ENCODE data around the gene PPID. TPM values are rescaled to one million over a fixed set of nuclear protein-coding genes. Genes with fewer than 3 reads are reported as not detected.
A peak's percentile ranks its signal among the peaks of the same experiment; 100 is the strongest.

Gene PPID
- total and polyA plus RNA-seq, 9 of the 15 experiments (the other 6 are each of a cell fraction or from before 2014, with no cell fraction given), result 46.5 to 160 (median 98.6) TPM

DNA sequence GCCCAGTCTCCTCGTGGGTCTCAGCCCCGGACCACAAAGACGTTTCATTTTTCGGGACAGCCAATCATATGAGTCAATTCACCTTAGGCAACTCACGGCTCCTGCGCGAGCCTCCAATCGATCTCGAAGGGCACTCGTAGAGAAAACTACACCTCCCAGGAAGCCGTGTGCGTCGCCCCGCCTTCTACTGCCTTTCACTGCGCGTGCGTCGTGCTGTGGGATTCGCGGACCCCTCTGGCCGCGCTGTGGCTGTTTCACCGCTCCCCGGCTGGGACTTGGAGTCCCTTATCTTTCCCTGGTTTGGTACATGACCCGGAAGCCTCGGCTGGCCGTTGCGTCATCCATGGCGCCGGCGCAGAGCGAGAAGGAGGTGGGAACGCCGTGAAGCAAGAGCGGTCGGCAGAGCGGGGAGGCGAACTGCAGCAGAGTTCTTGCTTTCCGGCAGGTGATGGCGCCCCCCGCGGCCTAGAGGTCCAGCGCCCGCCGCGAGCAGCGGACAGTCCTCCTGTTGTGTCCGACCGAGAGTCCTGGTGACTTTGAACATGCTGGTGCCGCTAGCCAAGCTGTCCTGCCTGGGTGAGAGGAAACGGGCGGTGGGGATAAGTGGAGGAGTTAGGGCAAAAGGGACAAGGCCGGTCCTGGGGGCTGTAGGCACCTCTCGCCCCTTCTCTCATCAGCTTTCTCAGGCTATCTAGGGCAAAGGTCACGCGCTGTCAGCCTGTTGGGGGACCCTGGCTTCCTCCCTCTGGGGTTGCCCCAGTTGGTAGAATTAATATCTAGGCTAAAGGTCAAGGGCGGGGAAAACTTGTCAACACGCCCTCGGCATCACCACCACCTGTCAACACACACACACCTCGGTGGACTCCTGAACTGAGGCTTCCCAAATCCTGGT is 51.0 kb downstream of the PPID start, which contains the start of gene ETFDH (continued):
- TF ChIP-seq, protein P1, sequence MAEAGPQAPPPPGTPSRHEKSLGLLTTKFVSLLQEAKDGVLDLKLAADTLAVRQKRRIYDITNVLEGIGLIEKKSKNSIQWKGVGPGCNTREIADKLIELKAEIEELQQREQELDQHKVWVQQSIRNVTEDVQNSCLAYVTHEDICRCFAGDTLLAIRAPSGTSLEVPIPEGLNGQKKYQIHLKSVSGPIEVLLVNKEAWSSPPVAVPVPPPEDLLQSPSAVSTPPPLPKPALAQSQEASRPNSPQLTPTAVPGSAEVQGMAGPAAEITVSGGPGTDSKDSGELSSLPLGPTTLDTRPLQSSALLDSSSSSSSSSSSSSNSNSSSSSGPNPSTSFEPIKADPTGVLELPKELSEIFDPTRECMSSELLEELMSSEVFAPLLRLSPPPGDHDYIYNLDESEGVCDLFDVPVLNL (CRISPR knock-in tag; IDR thresholded peaks at IDR 0.05; ENCODE audit: low read depth), result 0 out of 2 replicates have a peak, but pooled peaks have one; percentile 10
- TF ChIP-seq PHF8 (IDR thresholded peaks at IDR 0.05; ENCODE audit: borderline replicate concordance, low read length), result peak; percentile 61
- TF ChIP-seq EZH2 (IDR thresholded peaks at IDR 0.05; ENCODE audit: borderline replicate concordance, low read depth, low read length), result no peak
- no peak; the same call in 1 of the 2 replicates for TF ChIP-seq CBFA2T3 (IDR thresholded peaks at IDR 0.05)
- TF ChIP-seq BCL6 (CRISPR knock-in tag; IDR thresholded peaks at IDR 0.05), result no peak
- peak; percentile 86 for TF ChIP-seq C11orf30 (IDR thresholded peaks at IDR 0.05; ENCODE audit: low read depth)
- peak; percentile 91 for TF ChIP-seq HMGN3 (IDR thresholded peaks at IDR 0.05; ENCODE audit: borderline replicate concordance, extremely low read depth, insufficient read length, low read depth, low read length)
- TF ChIP-seq ZC3H11A (IDR thresholded peaks at IDR 0.05; ENCODE audit: low read depth, low read length), result no peak
- TF ChIP-seq POLR3A (IDR thresholded peaks at IDR 0.05; ENCODE audit: borderline replicate concordance, extremely low read depth, insufficient read depth, insufficient read length), result no peak
- TF ChIP-seq, protein P2, sequence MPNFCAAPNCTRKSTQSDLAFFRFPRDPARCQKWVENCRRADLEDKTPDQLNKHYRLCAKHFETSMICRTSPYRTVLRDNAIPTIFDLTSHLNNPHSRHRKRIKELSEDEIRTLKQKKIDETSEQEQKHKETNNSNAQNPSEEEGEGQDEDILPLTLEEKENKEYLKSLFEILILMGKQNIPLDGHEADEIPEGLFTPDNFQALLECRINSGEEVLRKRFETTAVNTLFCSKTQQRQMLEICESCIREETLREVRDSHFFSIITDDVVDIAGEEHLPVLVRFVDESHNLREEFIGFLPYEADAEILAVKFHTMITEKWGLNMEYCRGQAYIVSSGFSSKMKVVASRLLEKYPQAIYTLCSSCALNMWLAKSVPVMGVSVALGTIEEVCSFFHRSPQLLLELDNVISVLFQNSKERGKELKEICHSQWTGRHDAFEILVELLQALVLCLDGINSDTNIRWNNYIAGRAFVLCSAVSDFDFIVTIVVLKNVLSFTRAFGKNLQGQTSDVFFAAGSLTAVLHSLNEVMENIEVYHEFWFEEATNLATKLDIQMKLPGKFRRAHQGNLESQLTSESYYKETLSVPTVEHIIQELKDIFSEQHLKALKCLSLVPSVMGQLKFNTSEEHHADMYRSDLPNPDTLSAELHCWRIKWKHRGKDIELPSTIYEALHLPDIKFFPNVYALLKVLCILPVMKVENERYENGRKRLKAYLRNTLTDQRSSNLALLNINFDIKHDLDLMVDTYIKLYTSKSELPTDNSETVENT (CRISPR knock-in tag; IDR thresholded peaks at IDR 0.05), result no peak
- TF ChIP-seq BRD4 (IDR thresholded peaks at IDR 0.05), result no peak
- TF ChIP-seq, protein P3, sequence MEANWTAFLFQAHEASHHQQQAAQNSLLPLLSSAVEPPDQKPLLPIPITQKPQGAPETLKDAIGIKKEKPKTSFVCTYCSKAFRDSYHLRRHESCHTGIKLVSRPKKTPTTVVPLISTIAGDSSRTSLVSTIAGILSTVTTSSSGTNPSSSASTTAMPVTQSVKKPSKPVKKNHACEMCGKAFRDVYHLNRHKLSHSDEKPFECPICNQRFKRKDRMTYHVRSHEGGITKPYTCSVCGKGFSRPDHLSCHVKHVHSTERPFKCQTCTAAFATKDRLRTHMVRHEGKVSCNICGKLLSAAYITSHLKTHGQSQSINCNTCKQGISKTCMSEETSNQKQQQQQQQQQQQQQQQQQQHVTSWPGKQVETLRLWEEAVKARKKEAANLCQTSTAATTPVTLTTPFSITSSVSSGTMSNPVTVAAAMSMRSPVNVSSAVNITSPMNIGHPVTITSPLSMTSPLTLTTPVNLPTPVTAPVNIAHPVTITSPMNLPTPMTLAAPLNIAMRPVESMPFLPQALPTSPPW (CRISPR knock-in tag; IDR thresholded peaks at IDR 0.05), result peak; percentile 95
- TF ChIP-seq PYGO2 (tag; IDR thresholded peaks at IDR 0.05), result no peak
- TF ChIP-seq ZC3H8 (IDR thresholded peaks at IDR 0.05), result no peak
- no peak for TF ChIP-seq TRIM25 (IDR thresholded peaks at IDR 0.05; ENCODE audit: borderline replicate concordance)
- TF ChIP-seq ZNF384 (IDR thresholded peaks at IDR 0.05; ENCODE audit: low read depth, low read length), result no peak
- no peak for TF ChIP-seq ZFP91 (CRISPR knock-in tag; IDR thresholded peaks at IDR 0.05)
- 0 out of 4 replicates have a peak, but pooled peaks of 1 of the 2 experiments have one; percentile 47 for TF ChIP-seq FOXA3 (CRISPR knock-in tag; conservative IDR thresholded peaks at IDR 0.05 in 1 of 2, IDR thresholded peaks at IDR 0.05 in 1 of 2)
- no peak for TF ChIP-seq ZNF324 (CRISPR knock-in tag; IDR thresholded peaks at IDR 0.05)
